Esophagus muscularis mucosa (tissue), 4 donors: ENCODE measurements around the gene AGFG2. TPM values are rescaled to one million over a fixed set of nuclear protein-coding genes. Genes with fewer than 3 reads are reported as not detected.
"Not testable (repeated sequence)": the region's sequence is repeated elsewhere in the genome, so short reads cannot be mapped to it uniquely, and the experiment has no call there.

Experiments used
- DNase-seq: peaks from one replicate; pipeline ENCODE4 v3.0.0-alpha.2; 2017; ENCODE audit errors: extremely low spot score
- H3K27ac ChIP-seq, 4 donors: fragments of 200-600 bp; sonication (generic); replicated peaks in 1 of 4; 1 replicate in 3 of 4; 2 replicates in 1 of 4; pipeline ENCODE4 v1.5.1; 2016 to 2019; ENCODE audit warnings: mild to moderate bottlenecking in 1 of 4
- H3K27me3 ChIP-seq, 4 donors: fragments of 200-600 bp; sonication (generic); one replicate each; pipeline versions ENCODE4 v1.5.1 to v1.6.0; 2016 to 2019
- H3K36me3 ChIP-seq, 4 donors: fragments of 200-600 bp; sonication (generic); one replicate each; pipeline ENCODE4 v1.5.1; 2016 to 2019
- H3K4me1 ChIP-seq, 4 donors: fragments of 200-600 bp; sonication (generic); one replicate each; pipeline ENCODE4 v1.5.1; 2016 to 2019
- H3K4me3 ChIP-seq, 4 donors: fragments of 200-600 bp; sonication (generic); 1 replicate in 2 of 4; 2 replicates in 2 of 4; pipeline ENCODE4 v1.5.1; 2016 to 2019; ENCODE audit warnings: mild to moderate bottlenecking in 4 of 4, moderate library complexity in 1 of 4
- H3K9me3 ChIP-seq, 4 donors: fragments of 200-600 bp; sonication (generic); 1 replicate in 3 of 4; 2 replicates in 1 of 4; pipeline ENCODE4 v1.5.1; 2016 to 2019
- CTCF ChIP-seq, 3 experiments: fragments of 200-600 bp in 2 of 3; fragments of 450-650 bp in 1 of 3; sonication (generic) in 2 of 3; IDR thresholded peaks; one replicate each; pipeline ENCODE4 v1.5.1; 2017 to 2019; ENCODE audit warnings: antibody characterized with exemption in 3 of 3, mild to moderate bottlenecking in 2 of 3, moderate library complexity in 1 of 3
- EP300 ChIP-seq: sonication (generic); formaldehyde crosslinking; IDR thresholded peaks from one replicate; pipeline ENCODE4 v1.6.1; 2017; ENCODE audit warnings: antibody characterized with exemption
- POLR2A ChIP-seq: fragments of 450-650 bp; IDR thresholded peaks from one replicate; pipeline ENCODE4 v1.6.1; 2017; ENCODE audit warnings: antibody characterized with exemption, moderate library complexity, mild to moderate bottlenecking, low read depth
- POLR2AphosphoS5 ChIP-seq, 2 donors: sonication (generic); formaldehyde crosslinking; IDR thresholded peaks; one replicate each; pipeline ENCODE4 v1.6.1; 2017; ENCODE audit warnings: antibody characterized with exemption in 2 of 2
- WGBS: methylation state at CpG from one replicate; pipeline ENCODE4 v1.1.5; 2018; 5-methylcytosine and 5-hydroxymethylcytosine counted together
- intact Hi-C: fragments of 100-400 bp; cut with DNase I; formaldehyde crosslinking; loops from one replicate; pipeline ENCODE4 v1.15.1; 2023
- total RNA-seq, 4 donors: library from RNA; depleted of rRNA; stranded (reverse); fragments of >200 nt; gene quantifications; one replicate each; pipeline versions ENCODE4 v1.1.0 to v1.2.1, GENCODE V29; 2016

AGFG2 gene
- total RNA-seq, 4 donors from 2014 or later: 31.6 to 79.6 (median 35.1) TPM

DNA sequence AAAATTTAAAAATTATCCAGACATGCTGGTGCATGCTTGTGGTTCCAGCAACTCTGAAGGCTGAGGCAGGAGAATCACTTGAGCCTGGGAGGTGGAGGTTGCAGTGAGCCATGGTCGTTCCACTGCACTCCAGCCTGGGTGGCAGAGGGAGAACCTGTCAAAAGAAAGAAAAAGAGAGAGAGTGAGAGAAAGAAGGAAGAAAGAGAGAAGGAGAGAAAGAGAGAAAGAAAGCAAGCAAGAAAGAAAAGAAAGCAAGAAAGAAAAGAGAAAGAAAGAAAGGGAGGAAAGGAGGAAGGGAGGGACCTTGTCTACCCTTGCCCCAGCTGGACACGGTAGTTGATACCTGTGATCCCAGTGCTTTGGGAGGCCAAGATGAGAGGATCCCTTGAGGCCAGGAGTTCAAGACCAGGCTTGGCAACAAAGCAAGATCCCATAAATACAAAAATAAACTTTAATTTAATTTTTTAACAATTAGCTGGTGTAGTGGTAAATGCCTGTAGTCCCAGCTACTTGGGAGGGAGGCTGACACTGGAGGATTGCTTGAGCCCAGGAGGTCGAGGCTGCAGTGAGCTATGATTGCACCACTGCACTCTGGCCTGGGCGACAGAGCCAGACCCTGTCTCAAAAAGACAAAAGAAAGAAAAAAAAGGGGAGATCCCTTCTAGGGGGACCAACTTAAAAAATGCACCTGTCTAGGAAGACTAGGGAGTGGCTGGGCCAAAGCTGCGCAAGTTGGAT is 46.1 kb upstream of the AGFG2 start:
- DNase-seq: no peak
- H3K9me3 ChIP-seq: no peaks in the 10 kb centered on the region
- H3K27ac ChIP-seq: peak overlapping the region in 1 of 4 donors; percentile 22
- peak overlapping the region; percentile 48 to 59 (median 50) for H3K4me3 ChIP-seq
- no peak for TF ChIP-seq CTCF (IDR thresholded peaks at IDR 0.05)
- no peak for TF ChIP-seq POLR2A
- TF ChIP-seq POLR2AphosphoS5 (IDR thresholded peaks at IDR 0.05): no peak
- TF ChIP-seq EP300: no peak
- peaks cover 0 to 8% (median 0%) of the 10 kb centered on the region in 4 donors for H3K27me3 ChIP-seq
- WGBS: 88% methylated on average over 5 of the region's 5 CpGs
- peaks cover 12 to 26% (median 21%) of the 10 kb centered on the region in 4 donors for H3K4me1 ChIP-seq
- intact Hi-C loops: no loop called here
- peaks cover 0 to 9% (median 3%) of the 10 kb centered on the region in 4 donors for H3K36me3 ChIP-seq

- intact Hi-C loops: no loop called here
- WGBS: 24% methylated on average over 20 of the region's 56 CpGs
These were observed 45.3 kb upstream of the AGFG2 start for GRCh38 chr7:100493476-100494264.

GRCh38 chr7:100496509-100496908 is 42.5 kb upstream of the AGFG2 start:
- H3K27ac ChIP-seq: no peak overlapping the region
- 84% methylated on average over 6 of the region's 6 CpGs for WGBS
- H3K4me3 ChIP-seq: no peak overlapping the region
- no peaks in the 10 kb centered on the region for H3K36me3 ChIP-seq
- intact Hi-C loops: no loop called here
- H3K9me3 ChIP-seq: no peaks in the 10 kb centered on the region
- no peaks in the 10 kb centered on the region for H3K27me3 ChIP-seq
- peaks cover 12 to 16% (median 14%) of the 10 kb centered on the region in 4 donors for H3K4me1 ChIP-seq
- DNase-seq: no peak
- TF ChIP-seq EP300 (no peak), POLR2AphosphoS5 (IDR thresholded peaks at IDR 0.05) (no peak), CTCF (IDR thresholded peaks at IDR 0.05) (no peak), POLR2A (no peak)

More at GRCh38 chr7:100493476-100494264, 45.3 kb upstream of the AGFG2 start:
- Histone ChIP-seq H3K4me3 (peak overlapping the region; percentile 48 to 59 (median 50)), H3K27ac (peak overlapping the region in 1 of 4 donors; percentile 22), H3K9me3 (no peaks in the 10 kb centered on the region), H3K27me3 (peaks cover 0 to 8% (median 0%) of the 10 kb centered on the region in 4 donors), H3K4me1 (peaks cover 12 to 26% (median 21%) of the 10 kb centered on the region in 4 donors), H3K36me3 (peaks cover 0 to 2% (median 0%) of the 10 kb centered on the region in 4 donors)
- TF ChIP-seq POLR2A (no peak), CTCF (IDR thresholded peaks at IDR 0.05) (peak in 1 of 3 experiments; percentile 9), EP300 (no peak), POLR2AphosphoS5 (IDR thresholded peaks at IDR 0.05) (no peak)
- no peak for DNase-seq

- DNase-seq, H3K27me3 ChIP-seq, H3K36me3 ChIP-seq, H3K4me1 ChIP-seq, H3K4me3 ChIP-seq, H3K27ac ChIP-seq, H3K9me3 ChIP-seq, intact Hi-C loops: not testable (repeated sequence)
- WGBS: 94% methylated on average over 2 of the region's 2 CpGs
These were observed 38.3 kb upstream of the AGFG2 start for GRCh38 chr7:100500743-100501142.

- H3K27ac ChIP-seq, DNase-seq, H3K27me3 ChIP-seq, H3K36me3 ChIP-seq, intact Hi-C loops, H3K4me3 ChIP-seq, H3K4me1 ChIP-seq, H3K9me3 ChIP-seq: not testable (repeated sequence)
- 93% methylated on average over 3 of the region's 3 CpGs for WGBS
These were observed 35.0 kb upstream of the AGFG2 start for GRCh38 chr7:100504031-100504430.
